Lung (tissue), 12 donors: Measurements from ENCODE around the gene POPDC2. TPM values are rescaled to one million over a fixed set of nuclear protein-coding genes. Genes with fewer than 3 reads are reported as not detected.

ENCODE experiments used
- ATAC-seq: fragments of 200-7000 bp; cut with Tn5 transposase; one replicate; pipeline ENCODE4 v1.9.1; 2020; ENCODE audit warnings: moderate number of reproducible peaks; ENCODE audit not compliant: insufficient read depth, low FRiP score
- DNase-seq, 3 donors: peaks; one replicate each; pipeline ENCODE4 v3.0.0-alpha.2; 2013 to 2017
- H3K27ac ChIP-seq, 2 donors: one replicate each; pipeline ENCODE4 v1.5.1; 2013; ENCODE audit warnings: mild to moderate bottlenecking in 2 of 2, moderate library complexity in 2 of 2, control low read depth in 1 of 2, inconsistent platforms in 1 of 2, low read depth in 1 of 2, low read length in 1 of 2
- H3K27me3 ChIP-seq, 3 donors: one replicate each; pipeline ENCODE4 v1.5.1; 2013; ENCODE audit warnings: low read length in 2 of 3; ENCODE audit not compliant: control insufficient read depth in 3 of 3, insufficient read depth in 3 of 3
- H3K36me3 ChIP-seq, 4 donors: one replicate each; pipeline ENCODE4 v1.5.1; 2013; ENCODE audit warnings: low read length in 4 of 4, mild to moderate bottlenecking in 1 of 4, moderate library complexity in 1 of 4; ENCODE audit not compliant: control insufficient read depth in 4 of 4, insufficient read depth in 4 of 4
- H3K4me1 ChIP-seq, 5 donors: one replicate each; pipeline ENCODE4 v1.5.1; 2013; ENCODE audit warnings: low read length in 5 of 5, mild to moderate bottlenecking in 2 of 5, moderate library complexity in 1 of 5; ENCODE audit not compliant: control insufficient read depth in 5 of 5, insufficient read depth in 5 of 5
- H3K4me3 ChIP-seq: one replicate; pipeline ENCODE4 v1.5.1; 2013; ENCODE audit warnings: mild to moderate bottlenecking, control low read depth, moderate library complexity
- H3K9ac ChIP-seq, 2 donors: one replicate each; pipeline ENCODE4 v1.5.1; 2013; ENCODE audit warnings: low read length in 2 of 2, control low read depth in 1 of 2; ENCODE audit not compliant: insufficient read depth in 1 of 2
- H3K9me3 ChIP-seq, 4 donors: one replicate each; pipeline ENCODE4 v1.5.1; 2013; ENCODE audit warnings: low read length in 3 of 4, mild to moderate bottlenecking in 1 of 4, moderate library complexity in 1 of 4; ENCODE audit not compliant: control insufficient read depth in 4 of 4, insufficient read depth in 3 of 4
- WGBS, 2 donors: extraction: QIAGEN DNeasy Blood & Tissue Kit; methylation state at CpG; one replicate each; pipeline ENCODE4 v1.1.7; 2013; 5-methylcytosine and 5-hydroxymethylcytosine counted together
- polyA plus RNA-seq, 2 donors: library from polyadenylated mRNA; stranded (reverse); fragments of 200-250 nt; gene quantifications; one replicate each; pipeline ENCODE4 v1.2.1, GENCODE V29; 2013
- total RNA-seq, 2 donors: library from RNA; depleted of rRNA in 1 of 2; stranded (reverse); fragments of >200 nt in 1 of 2; gene quantifications; one replicate each; pipeline ENCODE4 v1.2.1, GENCODE V29; 2014 to 2021
- TF ChIP-seq, protein P1 (sequence below): IDR thresholded peaks from 2 replicates; pipeline ENCODE4 v1.5.1; 2012; ENCODE audit warnings: mild to moderate bottlenecking; ENCODE audit errors: control extremely low read depth, extremely low read depth
- donor health status: control.
- donor health status: control.
- donor health status: Bipolar disorder and iron deficiency.
- donor health status: healthy.
- donor health status: DM: yes; HTN: yes; CAD: no.

The POPDC2 gene
- total and polyA plus RNA-seq, 4 donors: 1.6 to 3.0 (median 2.0) TPM

DNA sequence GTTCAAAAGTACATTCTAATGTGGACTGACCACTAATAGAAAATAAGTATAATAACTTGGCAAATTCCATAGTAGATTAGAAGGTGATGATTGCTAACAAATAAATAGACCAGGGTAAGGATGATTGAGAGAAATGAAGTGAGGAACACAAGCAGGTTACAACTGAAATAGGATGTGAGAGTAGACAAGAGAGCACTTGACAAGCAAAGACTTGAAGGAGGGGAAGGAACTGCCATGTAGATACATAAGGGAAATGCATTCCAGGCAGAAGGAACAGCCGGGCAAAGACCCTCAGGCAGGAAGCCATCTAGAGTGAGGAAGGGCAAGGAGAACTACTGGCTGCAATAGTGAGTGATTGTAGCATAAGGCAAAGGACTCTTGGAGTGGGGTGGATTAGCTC, 57.7 kb downstream of the POPDC2 start:
- Histone ChIP-seq H3K36me3 (no peaks in the 10 kb centered on the region), H3K27ac (no peak overlapping the region), H3K9me3 (peaks cover 0 to 3% (median 0%) of the 10 kb centered on the region in 4 donors), H3K4me3 (no peak overlapping the region), H3K4me1 (peaks cover 0 to 15% (median 3%) of the 10 kb centered on the region in 5 donors), H3K27me3 (no peaks in the 10 kb centered on the region), H3K9ac (no peak overlapping the region)
- no peak for DNase-seq
- no peak for ATAC-seq
- WGBS, 2 donors: 36 to 38% methylated on average over 1 of the region's 1 CpG
- TF ChIP-seq, protein P1, sequence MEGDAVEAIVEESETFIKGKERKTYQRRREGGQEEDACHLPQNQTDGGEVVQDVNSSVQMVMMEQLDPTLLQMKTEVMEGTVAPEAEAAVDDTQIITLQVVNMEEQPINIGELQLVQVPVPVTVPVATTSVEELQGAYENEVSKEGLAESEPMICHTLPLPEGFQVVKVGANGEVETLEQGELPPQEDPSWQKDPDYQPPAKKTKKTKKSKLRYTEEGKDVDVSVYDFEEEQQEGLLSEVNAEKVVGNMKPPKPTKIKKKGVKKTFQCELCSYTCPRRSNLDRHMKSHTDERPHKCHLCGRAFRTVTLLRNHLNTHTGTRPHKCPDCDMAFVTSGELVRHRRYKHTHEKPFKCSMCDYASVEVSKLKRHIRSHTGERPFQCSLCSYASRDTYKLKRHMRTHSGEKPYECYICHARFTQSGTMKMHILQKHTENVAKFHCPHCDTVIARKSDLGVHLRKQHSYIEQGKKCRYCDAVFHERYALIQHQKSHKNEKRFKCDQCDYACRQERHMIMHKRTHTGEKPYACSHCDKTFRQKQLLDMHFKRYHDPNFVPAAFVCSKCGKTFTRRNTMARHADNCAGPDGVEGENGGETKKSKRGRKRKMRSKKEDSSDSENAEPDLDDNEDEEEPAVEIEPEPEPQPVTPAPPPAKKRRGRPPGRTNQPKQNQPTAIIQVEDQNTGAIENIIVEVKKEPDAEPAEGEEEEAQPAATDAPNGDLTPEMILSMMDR: no peak

GRCh38 chr3:119601154-119601553, 59.2 kb downstream of the POPDC2 start:
- H3K27ac ChIP-seq: peak overlapping the region in 1 of 2 donors; percentile 55
- WGBS, 2 donors: 83% methylated on average over 3 of the region's 3 CpGs

GRCh38 chr3:119600732-119601131, 59.7 kb downstream of the POPDC2 start:
- Histone ChIP-seq H3K36me3 (no peaks in the 10 kb centered on the region), H3K27me3 (no peaks in the 10 kb centered on the region), H3K9me3 (no peaks in the 10 kb centered on the region), H3K9ac (no peak overlapping the region), H3K27ac (peak overlapping the region in 1 of 2 donors; percentile 15), H3K4me1 (peaks cover 2 to 21% (median 4%) of the 10 kb centered on the region in 5 donors), H3K4me3 (no peak overlapping the region)
- DNase-seq (no peak), ATAC-seq (no peak)
- 49 to 52% methylated on average over 5 of the region's 5 CpGs for WGBS, 2 donors
- TF ChIP-seq, protein P1: no peak

More at GRCh38 chr3:119601154-119601553, 59.2 kb downstream of the POPDC2 start:
- H3K9ac ChIP-seq: no peak overlapping the region
- H3K9me3 ChIP-seq: no peaks in the 10 kb centered on the region
- no peaks in the 10 kb centered on the region for H3K27me3 ChIP-seq
- no peak overlapping the region for H3K4me3 ChIP-seq
- ATAC-seq (no peak), DNase-seq (no peak)
- H3K36me3 ChIP-seq: no peaks in the 10 kb centered on the region
- TF ChIP-seq, protein P1: no peak
- peaks cover 2 to 18% (median 4%) of the 10 kb centered on the region in 5 donors for H3K4me1 ChIP-seq

- Histone ChIP-seq H3K4me3 (no peak overlapping the region), H3K27me3 (no peaks in the 10 kb centered on the region), H3K27ac (peak overlapping the region in 1 of 2 donors; percentile 70), H3K9me3 (no peaks in the 10 kb centered on the region), H3K9ac (no peak overlapping the region), H3K4me1 (peaks cover 2 to 21% (median 4%) of the 10 kb centered on the region in 5 donors), H3K36me3 (no peaks in the 10 kb centered on the region)
- TF ChIP-seq, protein P1: no peak
- ATAC-seq: no peak
- WGBS, 2 donors: 85 to 95% methylated on average over 6 of the region's 6 CpGs
- no peak for DNase-seq
These were observed 60.7 kb downstream of the POPDC2 start for GRCh38 chr3:119599558-119600174.
